ENCODE data around the gene FGR.

The FGR gene

GRCh38 chr1:27668121-27668807 lies 33.3 kb upstream of the FGR start:
- Histone ChIP-seq H3K4me1 (peaks cover 0 to 42% (median 17%) of the 10 kb centered on the region in 4 donors), H3K27me3 (no peaks in the 10 kb centered on the region), H3K36me3 (peaks cover 0 to 9% (median 0%) of the 10 kb centered on the region in 3 donors), H3K4me3 (no peak overlapping the region), H3K9me3 (no peaks in the 10 kb centered on the region), H3K27ac (no peak overlapping the region)
- peak in 1 of 2 donors; percentile 53 for DNase-seq
- intact Hi-C loops (cut with DNase I; ENCODE audit: low total_unique reads): loop anchor here (10.0 kb wide), 2 partner anchors 113 to 273 kb away; partner anchors contain the start of gene GPR3
- no peak for TF ChIP-seq CTCF (IDR thresholded peaks at IDR 0.05)

- H3K9me3 ChIP-seq: no peaks in the 10 kb centered on the region
- peak in 1 of 2 donors; percentile 48 for DNase-seq
- no peak overlapping the region for H3K27ac ChIP-seq
- no peak for TF ChIP-seq CTCF (IDR thresholded peaks at IDR 0.05)
- no peak overlapping the region for H3K4me3 ChIP-seq
- H3K36me3 ChIP-seq: peaks cover 0 to 9% (median 0%) of the 10 kb centered on the region in 3 donors
- H3K4me1 ChIP-seq: peaks cover 0 to 38% (median 16%) of the 10 kb centered on the region in 4 donors
- H3K27me3 ChIP-seq: no peaks in the 10 kb centered on the region
- intact Hi-C loops (cut with DNase I; ENCODE audit: low total_unique reads): loop anchor here (10.0 kb wide), 2 partner anchors 112 to 272 kb away; partner anchors contain the start of gene GPR3
Measured at GRCh38 chr1:27666791-27667254, 31.8 kb upstream of the FGR start.

- intact Hi-C loops (cut with DNase I; ENCODE audit: low total_unique reads): loop anchor here (10.0 kb wide), 2 partner anchors 111 to 271 kb away; partner anchors contain the start of gene GPR3
- Histone ChIP-seq H3K4me1 (peaks cover 0 to 33% (median 12%) of the 10 kb centered on the region in 4 donors), H3K36me3 (peaks cover 0 to 9% (median 0%) of the 10 kb centered on the region in 3 donors), H3K27ac (no peak overlapping the region), H3K4me3 (no peak overlapping the region), H3K27me3 (no peaks in the 10 kb centered on the region), H3K9me3 (no peaks in the 10 kb centered on the region)
- DNase-seq: peak in 1 of 2 donors; percentile 23
- TF ChIP-seq CTCF (IDR thresholded peaks at IDR 0.05): no peak
Measured at GRCh38 chr1:27666294-27666693, 31.3 kb upstream of the FGR start.

- DNase-seq: peak in 1 of 2 donors; percentile 48
- Histone ChIP-seq H3K27me3 (no peaks in the 10 kb centered on the region), H3K4me1 (peaks cover 0 to 32% (median 9%) of the 10 kb centered on the region in 4 donors), H3K4me3 (no peak overlapping the region), H3K36me3 (peaks cover 0 to 9% (median 0%) of the 10 kb centered on the region in 3 donors), H3K27ac (no peak overlapping the region), H3K9me3 (no peaks in the 10 kb centered on the region)
- no peak for TF ChIP-seq CTCF (IDR thresholded peaks at IDR 0.05)
- intact Hi-C loops (cut with DNase I; ENCODE audit: low total_unique reads): loop anchor here (2.0 to 10.0 kb wide), 3 partner anchors 54 to 270 kb away; partner anchors contain the start of gene GPR3
Measured at GRCh38 chr1:27665016-27665651, 30.1 kb upstream of the FGR start.

- TF ChIP-seq CTCF (IDR thresholded peaks at IDR 0.05): no peak
- Histone ChIP-seq H3K36me3 (peaks cover 0 to 9% (median 0%) of the 10 kb centered on the region in 3 donors), H3K4me1 (peaks cover 2 to 30% (median 13%) of the 10 kb centered on the region in 4 donors), H3K27me3 (no peaks in the 10 kb centered on the region), H3K27ac (no peak overlapping the region), H3K4me3 (no peak overlapping the region), H3K9me3 (no peaks in the 10 kb centered on the region)
- DNase-seq: peak in 1 of 2 donors; percentile 51
- intact Hi-C loops (cut with DNase I; ENCODE audit: low total_unique reads): loop anchor here (2.0 to 10.0 kb wide), 3 partner anchors 53 to 269 kb away; partner anchors contain the start of gene GPR3
Measured at GRCh38 chr1:27664291-27664690, 29.3 kb upstream of the FGR start.

Data from tibial artery (tissue), 4 donors.